Astrocyte (in vitro differentiated cells and primary cell): ENCODE results near the gene WFDC10A. TPM values are rescaled to one million over a fixed set of nuclear protein-coding genes. Genes with fewer than 3 reads are reported as not detected.

Source experiments
- DNase-seq: peaks from one replicate; pipeline ENCODE4 v3.0.0-alpha.2; 2010; ENCODE audit warnings: low read depth
- FAIRE-seq: peaks from 2 replicates; lab custom pipeline; 2011; peaks lifted over from hg19 to GRCh38; lab: Jason Lieb, UNC
- H2AFZ ChIP-seq: 2 replicates; pipeline ENCODE4 v1.6.0; 2012; ENCODE audit warnings: low read depth, low read length, inconsistent platforms
- H3K27ac ChIP-seq: 2 replicates; pipeline ENCODE4 v1.5.1; 2011; ENCODE audit warnings: low read depth, low read length, inconsistent platforms
- H3K27me3 ChIP-seq: 2 replicates; pipeline ENCODE4 v1.6.0; 2011; ENCODE audit warnings: low read length, inconsistent platforms; ENCODE audit not compliant: insufficient read depth
- H3K36me3 ChIP-seq: 2 replicates; pipeline ENCODE4 v1.5.1; 2011; ENCODE audit warnings: low read length, inconsistent platforms; ENCODE audit not compliant: insufficient read depth
- H3K4me1 ChIP-seq: 2 replicates; pipeline ENCODE4 v1.5.1; 2011; ENCODE audit warnings: low read length, inconsistent platforms; ENCODE audit not compliant: insufficient read depth
- H3K4me2 ChIP-seq: 2 replicates; pipeline ENCODE4 v1.6.0; 2012; ENCODE audit warnings: low read length, inconsistent platforms
- H3K4me3 ChIP-seq: 2 replicates; pipeline ENCODE4 v1.5.1; 2011; ENCODE audit warnings: low read depth, mild to moderate bottlenecking, low read length, inconsistent platforms; ENCODE audit not compliant: insufficient read depth
- H3K79me2 ChIP-seq: 2 replicates; pipeline ENCODE4 v1.6.0; 2012; ENCODE audit warnings: mild to moderate bottlenecking, low read length, inconsistent platforms; ENCODE audit not compliant: insufficient read depth
- H3K9ac ChIP-seq: 2 replicates; pipeline ENCODE4 v1.6.0; 2012; ENCODE audit warnings: mild to moderate bottlenecking, low read length, inconsistent platforms
- H3K9me3 ChIP-seq: 2 replicates; pipeline ENCODE4 v1.5.1; 2012; ENCODE audit warnings: low read depth, mild to moderate bottlenecking, low read length, inconsistent platforms; ENCODE audit not compliant: insufficient read depth
- H4K20me1 ChIP-seq: 2 replicates; pipeline ENCODE4 v1.6.0; 2012; ENCODE audit warnings: low read length, inconsistent platforms; ENCODE audit not compliant: insufficient read depth
- H3K27ac Mint-ChIP-seq: one replicate; pipeline ENCODE4 v1.8.0; 2021; ENCODE audit warnings: mild to moderate bottlenecking, mixed read lengths; ENCODE audit not compliant: unreplicated experiment
- H3K27me3 Mint-ChIP-seq: one replicate; pipeline ENCODE4 v1.8.0; 2021; ENCODE audit warnings: low read depth, mixed read lengths; ENCODE audit not compliant: unreplicated experiment
- H3K36me3 Mint-ChIP-seq: one replicate; pipeline ENCODE4 v1.8.0; 2021; ENCODE audit warnings: low read depth, mixed read lengths; ENCODE audit not compliant: unreplicated experiment
- H3K4me1 Mint-ChIP-seq: one replicate; pipeline ENCODE4 v1.8.0; 2021; ENCODE audit warnings: low read depth, mixed read lengths; ENCODE audit not compliant: unreplicated experiment
- H3K4me3 Mint-ChIP-seq: one replicate; pipeline ENCODE4 v1.8.0; 2021; ENCODE audit warnings: mild to moderate bottlenecking, moderate library complexity, mixed read lengths; ENCODE audit not compliant: unreplicated experiment
- H3K9me3 Mint-ChIP-seq: one replicate; pipeline ENCODE4 v1.8.0; 2021; ENCODE audit warnings: mild to moderate bottlenecking, mixed read lengths; ENCODE audit not compliant: unreplicated experiment
- EZH2 ChIP-seq: IDR thresholded peaks from 2 replicates; pipeline ENCODE4 v1.6.1; 2012; ENCODE audit warnings: mild to moderate bottlenecking, low read length, inconsistent platforms; ENCODE audit not compliant: insufficient read depth
- total RNA-seq: library from RNA; stranded (reverse); gene quantifications from 2 replicates; pipeline ENCODE4 v1.2.1, GENCODE V29; 2021
- TF ChIP-seq, protein P1 (sequence below): IDR thresholded peaks from 2 replicates; pipeline ENCODE4 v1.5.1; 2011; ENCODE audit warnings: low read depth, mild to moderate bottlenecking, inconsistent platforms, low read length, moderate library complexity; ENCODE audit not compliant: insufficient read depth

WFDC10A gene
- total RNA-seq, 1 donor from 2014 or later = not detected

DNA sequence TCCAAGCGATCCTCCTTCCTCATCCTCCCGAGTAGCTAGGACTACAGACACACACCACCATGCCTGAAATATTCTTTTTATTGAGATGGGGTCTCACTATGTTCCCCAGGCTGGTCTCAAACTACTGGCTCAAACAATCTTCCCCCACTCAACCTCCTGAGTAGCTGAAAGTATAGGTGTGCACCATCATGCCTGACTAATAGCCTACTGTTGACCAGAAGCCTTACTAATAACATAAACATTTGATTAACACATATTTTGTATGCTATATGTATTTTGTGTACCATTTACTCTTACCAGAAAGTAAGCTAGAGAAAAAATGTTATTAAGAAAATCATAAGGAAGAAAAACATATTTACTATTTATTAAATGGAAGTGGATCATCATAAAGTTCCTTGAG, 11.9 kb upstream of the WFDC10A start:
- no peak overlapping the region for H3K4me3 Mint-ChIP-seq
- peaks cover 2% of the 10 kb centered on the region for H3K9me3 Mint-ChIP-seq
- Histone ChIP-seq H3K36me3 (no peaks in the 10 kb centered on the region), H3K9ac (no peak overlapping the region), H2AFZ (no peak overlapping the region), H3K27ac (no peak overlapping the region), H3K4me3 (no peak overlapping the region), H3K27me3 (no peaks in the 10 kb centered on the region), H3K4me2 (no peak overlapping the region), H4K20me1 (no peaks in the 10 kb centered on the region), H3K79me2 (no peaks in the 10 kb centered on the region), H3K9me3 (no peaks in the 10 kb centered on the region), H3K4me1 (no peaks in the 10 kb centered on the region)
- TF ChIP-seq, protein P1, sequence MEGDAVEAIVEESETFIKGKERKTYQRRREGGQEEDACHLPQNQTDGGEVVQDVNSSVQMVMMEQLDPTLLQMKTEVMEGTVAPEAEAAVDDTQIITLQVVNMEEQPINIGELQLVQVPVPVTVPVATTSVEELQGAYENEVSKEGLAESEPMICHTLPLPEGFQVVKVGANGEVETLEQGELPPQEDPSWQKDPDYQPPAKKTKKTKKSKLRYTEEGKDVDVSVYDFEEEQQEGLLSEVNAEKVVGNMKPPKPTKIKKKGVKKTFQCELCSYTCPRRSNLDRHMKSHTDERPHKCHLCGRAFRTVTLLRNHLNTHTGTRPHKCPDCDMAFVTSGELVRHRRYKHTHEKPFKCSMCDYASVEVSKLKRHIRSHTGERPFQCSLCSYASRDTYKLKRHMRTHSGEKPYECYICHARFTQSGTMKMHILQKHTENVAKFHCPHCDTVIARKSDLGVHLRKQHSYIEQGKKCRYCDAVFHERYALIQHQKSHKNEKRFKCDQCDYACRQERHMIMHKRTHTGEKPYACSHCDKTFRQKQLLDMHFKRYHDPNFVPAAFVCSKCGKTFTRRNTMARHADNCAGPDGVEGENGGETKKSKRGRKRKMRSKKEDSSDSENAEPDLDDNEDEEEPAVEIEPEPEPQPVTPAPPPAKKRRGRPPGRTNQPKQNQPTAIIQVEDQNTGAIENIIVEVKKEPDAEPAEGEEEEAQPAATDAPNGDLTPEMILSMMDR = no peak
- TF ChIP-seq EZH2 = no peak
- no peak overlapping the region for H3K27ac Mint-ChIP-seq
- DNase-seq (no peak), FAIRE-seq (no peak)
- H3K36me3 Mint-ChIP-seq = no peaks in the 10 kb centered on the region
- H3K4me1 Mint-ChIP-seq = no peaks in the 10 kb centered on the region
- no peaks in the 10 kb centered on the region for H3K27me3 Mint-ChIP-seq

DNA sequence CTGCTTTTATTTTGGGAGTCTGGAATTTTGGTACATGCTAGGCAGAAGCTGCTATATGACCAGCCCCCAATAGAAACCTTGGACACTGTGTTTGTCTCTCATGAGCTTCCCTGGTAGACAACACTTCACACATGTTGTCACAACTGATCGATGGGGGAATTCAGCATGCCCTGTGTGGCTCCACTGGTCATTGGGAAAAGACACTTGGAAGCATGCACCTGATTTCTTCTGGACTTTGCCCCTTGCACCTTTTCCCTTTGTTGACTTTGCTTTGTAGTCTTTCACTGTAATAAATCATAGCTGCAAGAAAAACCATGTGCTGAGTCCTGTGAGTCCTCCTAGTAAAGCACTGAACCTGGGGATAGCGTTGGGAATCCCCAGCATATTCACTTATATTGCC, 7.9 kb upstream of the WFDC10A start:
- H3K9me3 Mint-ChIP-seq = peaks cover 2% of the 10 kb centered on the region

DNA sequence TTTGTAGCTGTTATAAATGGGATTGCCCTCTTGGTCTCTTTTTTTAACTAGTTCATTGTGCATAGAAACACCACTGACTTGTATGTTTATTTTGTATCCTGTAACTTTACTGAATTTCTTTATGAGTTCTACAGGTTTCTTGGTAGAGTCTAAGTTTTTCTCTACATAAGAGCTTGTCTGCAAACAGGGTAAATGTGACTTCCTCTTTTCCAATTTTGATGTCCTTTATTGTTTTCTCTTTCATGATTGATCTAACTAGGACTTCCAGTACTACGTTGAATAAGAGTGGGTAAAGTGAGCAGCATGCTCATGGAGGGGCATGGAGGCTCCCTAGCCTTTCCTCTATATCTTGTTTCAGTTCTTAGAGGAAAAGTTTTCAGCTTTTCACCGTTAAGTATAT, 3.0 kb upstream of the WFDC10A start:
- Mint-ChIP-seq H3K27ac (no peak overlapping the region), H3K4me1 (peaks cover 6% of the 10 kb centered on the region), H3K36me3 (no peaks in the 10 kb centered on the region), H3K9me3 (no peaks in the 10 kb centered on the region), H3K4me3 (no peak overlapping the region), H3K27me3 (peaks cover 3% of the 10 kb centered on the region)
- no peak for FAIRE-seq
- no peak overlapping the region for H3K4me3 ChIP-seq
- H3K36me3 ChIP-seq = no peaks in the 10 kb centered on the region
- no peaks in the 10 kb centered on the region for H3K27me3 ChIP-seq
- H3K4me2 ChIP-seq = no peak overlapping the region
- H3K27ac ChIP-seq = no peak overlapping the region
- H3K4me1 ChIP-seq = no peaks in the 10 kb centered on the region
- H3K9me3 ChIP-seq = no peaks in the 10 kb centered on the region
- no peaks in the 10 kb centered on the region for H4K20me1 ChIP-seq
- TF ChIP-seq, protein P1 = no peak
- TF ChIP-seq EZH2 = no peak
- H3K79me2 ChIP-seq = no peaks in the 10 kb centered on the region
- H3K9ac ChIP-seq = no peak overlapping the region
- H2AFZ ChIP-seq = no peak overlapping the region
- no peak for DNase-seq

More for the DNA sequence above, 7.9 kb upstream of the WFDC10A start:
- Mint-ChIP-seq H3K4me1 (no peaks in the 10 kb centered on the region), H3K4me3 (no peak overlapping the region), H3K36me3 (no peaks in the 10 kb centered on the region), H3K27ac (no peak overlapping the region), H3K27me3 (no peaks in the 10 kb centered on the region)
- Histone ChIP-seq H3K27me3 (no peaks in the 10 kb centered on the region), H3K36me3 (no peaks in the 10 kb centered on the region), H3K4me2 (no peak overlapping the region), H3K4me3 (no peak overlapping the region), H3K4me1 (no peaks in the 10 kb centered on the region), H3K27ac (no peak overlapping the region), H4K20me1 (no peaks in the 10 kb centered on the region), H3K9me3 (no peaks in the 10 kb centered on the region), H2AFZ (no peak overlapping the region), H3K79me2 (no peaks in the 10 kb centered on the region), H3K9ac (no peak overlapping the region)
- DNase-seq (no peak), FAIRE-seq (no peak)
- TF ChIP-seq EZH2 = no peak
- TF ChIP-seq, protein P1 = no peak
